Loucy (cell line): ENCODE data around the gene SULT1A3.
A peak's percentile ranks its signal among the peaks of the same experiment; 100 is the strongest.

Experiments used
- H2AFZ ChIP-seq: fragments of 200-600 bp; sonication (generic); 2 replicates; pipeline ENCODE4 v1.6.0; 2016; ENCODE audit warnings: antibody characterized with exemption, mild to moderate bottlenecking, low read length, moderate library complexity
- H3F3A ChIP-seq: fragments of 200-600 bp; 2 replicates; pipeline ENCODE4 v1.6.0; 2016; ENCODE audit warnings: antibody characterized with exemption, low read depth, mild to moderate bottlenecking
- H3K27me3 ChIP-seq: fragments of 200-600 bp; sonication (generic); 2 replicates; pipeline ENCODE4 v1.6.1; 2014; ENCODE audit warnings: low read length, mild to moderate bottlenecking; ENCODE audit not compliant: insufficient read depth, poor library complexity, severe bottlenecking
- H3K36me3 ChIP-seq: fragments of 200-600 bp; sonication (generic); 2 replicates; pipeline ENCODE4 v1.6.1; 2016; ENCODE audit warnings: low read length; ENCODE audit not compliant: insufficient read depth
- H3K4me1 ChIP-seq: fragments of 200-600 bp; sonication (generic); 2 replicates; pipeline ENCODE4 v1.5.1; 2014; ENCODE audit warnings: low read length, mild to moderate bottlenecking; ENCODE audit not compliant: insufficient read depth, poor library complexity, severe bottlenecking
- H3K4me2 ChIP-seq: fragments of 200-600 bp; sonication (generic); 2 replicates; pipeline ENCODE4 v1.6.0; 2014; ENCODE audit warnings: antibody characterized with exemption, low read length, low read depth, mild to moderate bottlenecking; ENCODE audit not compliant: poor library complexity, severe bottlenecking
- H3K4me3 ChIP-seq: fragments of 200-600 bp; sonication (generic); 2 replicates; pipeline ENCODE4 v1.5.1; 2014; ENCODE audit warnings: low read length, mild to moderate bottlenecking, mixed read lengths; ENCODE audit not compliant: poor library complexity, severe bottlenecking
- H3K79me2 ChIP-seq: fragments of 200-600 bp; sonication (generic); 2 replicates; pipeline ENCODE4 v1.6.1; 2014; ENCODE audit warnings: low read length; ENCODE audit not compliant: insufficient read depth
- H3K9ac ChIP-seq: fragments of 200-600 bp; sonication (generic); 2 replicates; pipeline ENCODE4 v1.6.0; 2014; ENCODE audit warnings: mild to moderate bottlenecking, low read depth, low read length, moderate library complexity; ENCODE audit not compliant: poor library complexity, severe bottlenecking
- H3K9me2 ChIP-seq: fragments of 200-600 bp; sonication (generic); replicated peaks from 2 replicates; pipeline ENCODE4 v1.6.1; 2016; ENCODE audit warnings: low read depth, low read length, mixed read lengths
- H3K9me3 ChIP-seq: fragments of 200-600 bp; sonication (generic); 2 replicates; pipeline ENCODE4 v1.6.1; 2014; ENCODE audit warnings: mild to moderate bottlenecking, antibody characterized with exemption, low read length, low read depth; ENCODE audit not compliant: insufficient read depth
- H4K20me1 ChIP-seq: fragments of 200-600 bp; sonication (generic); 2 replicates; pipeline ENCODE4 v1.6.0; 2014; ENCODE audit warnings: antibody characterized with exemption, low read length, mild to moderate bottlenecking; ENCODE audit not compliant: insufficient read depth, poor library complexity, severe bottlenecking
- EZH2phosphoT487 ChIP-seq: fragments of 200-600 bp; IDR thresholded peaks from 2 replicates; pipeline ENCODE4 v1.6.1; 2018; ENCODE audit warnings: antibody characterized with exemption, mild to moderate bottlenecking, moderate library complexity, borderline replicate concordance
- TF ChIP-seq, protein P1 (sequence below): fragments of 200-600 bp; sonication (generic); conservative IDR thresholded peaks from 2 replicates; pipeline ENCODE4 v1.5.1; 2014; ENCODE audit warnings: mild to moderate bottlenecking, antibody characterized with exemption, low read length

SULT1A3 gene

GRCh38 chr16:30179931-30180330, 19.1 kb upstream of the SULT1A3 start:
- Histone ChIP-seq H3K4me3 (no peak overlapping the region), H3K9me2 (no peaks in the 10 kb centered on the region), H3K4me2 (no peak overlapping the region), H3K9ac (no peak overlapping the region), H4K20me1 (peaks cover 6% of the 10 kb centered on the region), H3K79me2 (peaks cover 22% of the 10 kb centered on the region), H3K36me3 (no peaks in the 10 kb centered on the region), H3F3A (0 out of 2 replicates have a peak, but pooled peaks cover under 1% of the 10 kb centered on the region), H3K9me3 (no peaks in the 10 kb centered on the region), H2AFZ (no peak overlapping the region), H3K4me1 (peaks cover 10% of the 10 kb centered on the region), H3K27me3 (no peaks in the 10 kb centered on the region)
- no peak for TF ChIP-seq EZH2phosphoT487
- TF ChIP-seq, protein P1, sequence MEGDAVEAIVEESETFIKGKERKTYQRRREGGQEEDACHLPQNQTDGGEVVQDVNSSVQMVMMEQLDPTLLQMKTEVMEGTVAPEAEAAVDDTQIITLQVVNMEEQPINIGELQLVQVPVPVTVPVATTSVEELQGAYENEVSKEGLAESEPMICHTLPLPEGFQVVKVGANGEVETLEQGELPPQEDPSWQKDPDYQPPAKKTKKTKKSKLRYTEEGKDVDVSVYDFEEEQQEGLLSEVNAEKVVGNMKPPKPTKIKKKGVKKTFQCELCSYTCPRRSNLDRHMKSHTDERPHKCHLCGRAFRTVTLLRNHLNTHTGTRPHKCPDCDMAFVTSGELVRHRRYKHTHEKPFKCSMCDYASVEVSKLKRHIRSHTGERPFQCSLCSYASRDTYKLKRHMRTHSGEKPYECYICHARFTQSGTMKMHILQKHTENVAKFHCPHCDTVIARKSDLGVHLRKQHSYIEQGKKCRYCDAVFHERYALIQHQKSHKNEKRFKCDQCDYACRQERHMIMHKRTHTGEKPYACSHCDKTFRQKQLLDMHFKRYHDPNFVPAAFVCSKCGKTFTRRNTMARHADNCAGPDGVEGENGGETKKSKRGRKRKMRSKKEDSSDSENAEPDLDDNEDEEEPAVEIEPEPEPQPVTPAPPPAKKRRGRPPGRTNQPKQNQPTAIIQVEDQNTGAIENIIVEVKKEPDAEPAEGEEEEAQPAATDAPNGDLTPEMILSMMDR = no peak

GRCh38 chr16:30180741-30181140, 18.3 kb upstream of the SULT1A3 start:
- H3K36me3 ChIP-seq = no peaks in the 10 kb centered on the region
- no peak overlapping the region for H2AFZ ChIP-seq
- peaks cover 7% of the 10 kb centered on the region; the same call in 1 of the 2 replicates for H3F3A ChIP-seq
- H3K4me3 ChIP-seq = no peak overlapping the region
- no peak overlapping the region for H3K4me2 ChIP-seq
- H3K79me2 ChIP-seq = peaks cover 30% of the 10 kb centered on the region
- H3K4me1 ChIP-seq = peaks cover 17% of the 10 kb centered on the region
- H3K9ac ChIP-seq = no peak overlapping the region
- H3K27me3 ChIP-seq = no peaks in the 10 kb centered on the region
- TF ChIP-seq EZH2phosphoT487 = no peak
- TF ChIP-seq, protein P1 = no peak
- no peaks in the 10 kb centered on the region for H3K9me2 ChIP-seq
- H4K20me1 ChIP-seq = peaks cover 7% of the 10 kb centered on the region
- no peaks in the 10 kb centered on the region for H3K9me3 ChIP-seq

DNA sequence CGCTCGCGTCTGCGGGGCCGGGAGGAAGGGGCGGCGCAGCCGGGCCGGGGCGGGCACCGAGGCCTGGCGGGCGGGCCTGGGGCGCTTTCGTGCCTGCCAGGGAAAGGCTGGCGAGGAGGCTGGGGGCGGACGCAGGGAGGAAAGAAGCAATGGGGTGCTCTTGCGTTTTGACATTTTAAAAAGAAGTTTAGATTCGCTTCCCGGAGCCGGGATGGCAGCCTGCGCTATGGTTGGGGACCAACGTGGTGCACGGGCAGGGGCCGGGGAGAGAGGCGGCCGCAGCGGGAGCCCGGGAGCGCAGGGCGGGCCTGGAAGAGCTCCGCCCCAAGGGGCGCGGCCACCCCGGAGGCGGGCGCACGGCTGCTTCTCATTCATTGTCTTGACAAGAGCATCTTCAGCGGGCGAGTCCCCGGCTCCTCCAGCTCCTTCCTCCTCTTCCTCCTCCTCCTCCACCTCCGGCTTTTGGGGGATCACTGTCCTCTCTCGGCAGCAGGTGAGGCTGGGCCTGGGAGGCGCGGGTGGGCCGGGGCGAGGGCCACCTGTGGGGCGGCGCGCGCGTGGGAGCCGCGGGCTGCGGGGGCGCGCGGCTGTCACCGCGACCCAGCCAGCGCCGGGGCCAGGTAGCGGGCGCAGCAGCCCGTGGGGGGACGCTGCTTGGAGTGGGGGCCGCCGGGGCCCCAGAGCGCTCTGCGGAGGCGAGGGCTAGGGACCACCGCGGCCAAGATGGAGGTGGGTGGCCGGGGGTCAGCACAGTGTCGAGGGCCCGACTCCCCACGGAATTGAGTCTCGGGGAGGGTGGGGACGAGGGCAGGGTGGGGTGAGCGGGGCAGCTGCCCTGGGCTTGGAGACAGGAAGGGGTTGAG, 15.6 kb upstream of the SULT1A3 start, which contains the start of gene CORO1A:
CORO1A (plus strand) TSS at position 370 of the 863 bp plus-strand sequence. CDS start 1,608 bp downstream, outside the sequence.
- H3K4me3 ChIP-seq = peak within 1 kb of the TSS; percentile 96
- peaks cover 14% of the 10 kb centered on the region; the same call in 1 of the 2 replicates for H3K36me3 ChIP-seq
- no peaks in the 10 kb centered on the region for H3K9me3 ChIP-seq
- peak within 1 kb of the TSS; percentile 100 for H3K9ac ChIP-seq
- H3K4me1 ChIP-seq = peaks cover 33% of the 10 kb centered on the region
- peak within 1 kb of the TSS; percentile 100 for H3K4me2 ChIP-seq
- peaks cover 7% of the 10 kb centered on the region; the same call in 1 of the 2 replicates for H3F3A ChIP-seq
- H3K79me2 ChIP-seq = peaks cover 53% of the 10 kb centered on the region
- H3K27me3 ChIP-seq = no peaks in the 10 kb centered on the region
- no peak for TF ChIP-seq EZH2phosphoT487
- TF ChIP-seq, protein P1 = no peak
- peak within 1 kb of the TSS; percentile 67 for H2AFZ ChIP-seq
- no peaks in the 10 kb centered on the region for H3K9me2 ChIP-seq
- H4K20me1 ChIP-seq = peaks cover 22% of the 10 kb centered on the region
